Fibroblast of lung (primary cell): ENCODE measurements around the gene FOXK2.

Source experiments
- EZH2 ChIP-seq: IDR thresholded peaks from 2 replicates; pipeline ENCODE4 v1.5.1; 2012; ENCODE audit warnings: low read length, control low read depth, mild to moderate bottlenecking; ENCODE audit errors: missing control alignments
- TF ChIP-seq, protein P1 (sequence below), 2 donors: IDR thresholded peaks in 1 of 2; conservative IDR thresholded peaks in 1 of 2; 1 replicate in 1 of 2; 2 replicates in 1 of 2; pipeline ENCODE4 v1.5.1; 2011 to 2012; ENCODE audit warnings: low read length in 2 of 2, control low read depth in 1 of 2, inconsistent platforms in 1 of 2, low read depth in 1 of 2, mild to moderate bottlenecking in 1 of 2

- TF ChIP-seq, protein P1, sequence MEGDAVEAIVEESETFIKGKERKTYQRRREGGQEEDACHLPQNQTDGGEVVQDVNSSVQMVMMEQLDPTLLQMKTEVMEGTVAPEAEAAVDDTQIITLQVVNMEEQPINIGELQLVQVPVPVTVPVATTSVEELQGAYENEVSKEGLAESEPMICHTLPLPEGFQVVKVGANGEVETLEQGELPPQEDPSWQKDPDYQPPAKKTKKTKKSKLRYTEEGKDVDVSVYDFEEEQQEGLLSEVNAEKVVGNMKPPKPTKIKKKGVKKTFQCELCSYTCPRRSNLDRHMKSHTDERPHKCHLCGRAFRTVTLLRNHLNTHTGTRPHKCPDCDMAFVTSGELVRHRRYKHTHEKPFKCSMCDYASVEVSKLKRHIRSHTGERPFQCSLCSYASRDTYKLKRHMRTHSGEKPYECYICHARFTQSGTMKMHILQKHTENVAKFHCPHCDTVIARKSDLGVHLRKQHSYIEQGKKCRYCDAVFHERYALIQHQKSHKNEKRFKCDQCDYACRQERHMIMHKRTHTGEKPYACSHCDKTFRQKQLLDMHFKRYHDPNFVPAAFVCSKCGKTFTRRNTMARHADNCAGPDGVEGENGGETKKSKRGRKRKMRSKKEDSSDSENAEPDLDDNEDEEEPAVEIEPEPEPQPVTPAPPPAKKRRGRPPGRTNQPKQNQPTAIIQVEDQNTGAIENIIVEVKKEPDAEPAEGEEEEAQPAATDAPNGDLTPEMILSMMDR (conservative IDR thresholded peaks at IDR 0.05 in 1 of 2, IDR thresholded peaks at IDR 0.05 in 1 of 2; ENCODE audit: low read depth in 1 of 2, low read length in 2 of 2) = no peak
- TF ChIP-seq EZH2 = no peak
Observed at GRCh38 chr17:82560802-82561428, 41.4 kb downstream of the FOXK2 start.
